SU-DHL-6 (cell line): ENCODE results near the gene SMIM17.

Experiments used
- H2AFZ ChIP-seq: fragments of 200-600 bp; sonication (generic); 2 replicates; pipeline ENCODE4 v1.6.1; 2014; ENCODE audit warnings: low read depth, mild to moderate bottlenecking, moderate library complexity, mixed read lengths, antibody characterized with exemption, low read length; ENCODE audit not compliant: severe bottlenecking
- H3F3A ChIP-seq: fragments of 200-600 bp; shearing (Covaris generic); 2 replicates; pipeline ENCODE4 v1.6.0; 2016; ENCODE audit warnings: antibody characterized with exemption, mild to moderate bottlenecking; ENCODE audit not compliant: insufficient read depth
- H3K27ac ChIP-seq: fragments of 200-600 bp; sonication (generic); 2 replicates; pipeline ENCODE4 v1.5.1; 2016; ENCODE audit warnings: low read depth, mild to moderate bottlenecking, low read length, moderate library complexity, mixed read lengths
- H3K27me3 ChIP-seq: fragments of 200-600 bp; sonication (generic), shearing (Covaris generic); 2 replicates; pipeline ENCODE4 v1.6.0; 2014; ENCODE audit warnings: mild to moderate bottlenecking, low read length
- H3K36me3 ChIP-seq: fragments of 200-600 bp; sonication (generic); 2 replicates; pipeline ENCODE4 v1.6.1; 2014; ENCODE audit warnings: mild to moderate bottlenecking, low read length, mixed read lengths
- H3K4me2 ChIP-seq: fragments of 300-600, 200-600 bp; shearing (Covaris generic), sonication (generic); 2 replicates; pipeline ENCODE4 v1.6.0; 2014; ENCODE audit warnings: low read length, low read depth, mild to moderate bottlenecking; ENCODE audit not compliant: poor library complexity, severe bottlenecking
- H3K4me3 ChIP-seq: fragments of 200-600 bp; sonication (generic); 2 replicates; pipeline ENCODE4 v1.5.1; 2014; ENCODE audit warnings: antibody characterized with exemption, low read length, mild to moderate bottlenecking, mixed read lengths; ENCODE audit not compliant: insufficient read depth, poor library complexity, severe bottlenecking
- H3K79me2 ChIP-seq: fragments of 200-600 bp; sonication (generic); 2 replicates; pipeline ENCODE4 v1.6.1; 2014; ENCODE audit warnings: mild to moderate bottlenecking, low read length, moderate library complexity; ENCODE audit not compliant: insufficient read depth
- H3K9ac ChIP-seq: fragments of 200-600 bp; sonication (generic); 2 replicates; pipeline ENCODE4 v1.7.0; 2014; ENCODE audit warnings: mild to moderate bottlenecking, low read length
- H3K9me2 ChIP-seq: fragments of 200-600 bp; sonication (generic); replicated peaks from 2 replicates; pipeline ENCODE4 v1.6.1; 2014; ENCODE audit warnings: low read length; ENCODE audit not compliant: insufficient read depth
- H3K9me3 ChIP-seq: fragments of 200-600 bp; sonication (generic); 2 replicates; pipeline ENCODE4 v1.6.1; 2014; ENCODE audit warnings: low read length, mixed read lengths; ENCODE audit not compliant: insufficient read depth
- H4K20me1 ChIP-seq: fragments of 200-600 bp; sonication (generic); 2 replicates; pipeline ENCODE4 v1.6.1; 2014; ENCODE audit warnings: low read depth, mild to moderate bottlenecking, antibody characterized with exemption, low read length, moderate library complexity, mixed read lengths
- CTCF ChIP-seq: fragments of 200-600 bp; sonication (generic); IDR thresholded peaks from one replicate; pipeline ENCODE4 v1.5.1; 2017; ENCODE audit warnings: antibody characterized with exemption, mild to moderate bottlenecking, low read length, moderate library complexity; ENCODE audit not compliant: insufficient read depth, poor library complexity, severe bottlenecking
- EZH2phosphoT487 ChIP-seq: fragments of 200-600 bp; sonication (generic), shearing (Covaris generic); conservative IDR thresholded peaks from 2 replicates; pipeline ENCODE4 v1.6.1; 2018; ENCODE audit warnings: mild to moderate bottlenecking, antibody characterized with exemption, low read length, moderate library complexity, mixed read lengths

SMIM17 gene

GRCh38 chr19:56611288-56611687 is 31.7 kb upstream of the SMIM17 start:
- Histone ChIP-seq H3K79me2 (no peaks in the 10 kb centered on the region), H3K4me3 (no peak overlapping the region), H4K20me1 (no peaks in the 10 kb centered on the region), H3F3A (no peaks in the 10 kb centered on the region), H3K36me3 (no peaks in the 10 kb centered on the region), H3K4me2 (no peak overlapping the region), H3K9me3 (no peaks in the 10 kb centered on the region), H3K9me2 (no peaks in the 10 kb centered on the region), H3K27ac (no peak overlapping the region), H3K27me3 (no peaks in the 10 kb centered on the region), H2AFZ (no peak overlapping the region), H3K9ac (no peak overlapping the region)
- TF ChIP-seq CTCF (no peak), EZH2phosphoT487 (no peak)

- H3K79me2 ChIP-seq = no peaks in the 10 kb centered on the region
- H3K9me3 ChIP-seq = no peaks in the 10 kb centered on the region
- no peaks in the 10 kb centered on the region for H3K36me3 ChIP-seq
- H3F3A ChIP-seq = no peaks in the 10 kb centered on the region
- no peak overlapping the region for H3K4me2 ChIP-seq
- no peak overlapping the region for H3K27ac ChIP-seq
- H3K9me2 ChIP-seq = no peaks in the 10 kb centered on the region
- no peaks in the 10 kb centered on the region for H4K20me1 ChIP-seq
- H3K27me3 ChIP-seq = no peaks in the 10 kb centered on the region
- TF ChIP-seq EZH2phosphoT487 (no peak), CTCF (no peak)
- H2AFZ ChIP-seq = no peak overlapping the region
- H3K4me3 ChIP-seq = no peak overlapping the region
- H3K9ac ChIP-seq = no peak overlapping the region
Measured at GRCh38 chr19:56612737-56613136, 30.2 kb upstream of the SMIM17 start.

- Histone ChIP-seq H2AFZ (no peak overlapping the region), H3K36me3 (no peaks in the 10 kb centered on the region), H3K4me3 (no peak overlapping the region), H3K9me2 (no peaks in the 10 kb centered on the region), H3K9me3 (no peaks in the 10 kb centered on the region), H3K4me2 (no peak overlapping the region), H4K20me1 (no peaks in the 10 kb centered on the region), H3K27me3 (no peaks in the 10 kb centered on the region), H3F3A (no peaks in the 10 kb centered on the region), H3K79me2 (no peaks in the 10 kb centered on the region), H3K27ac (no peak overlapping the region), H3K9ac (no peak overlapping the region)
- TF ChIP-seq EZH2phosphoT487 (no peak), CTCF (no peak)
Measured at GRCh38 chr19:56613639-56614038, 29.3 kb upstream of the SMIM17 start.
